GM06990 (cell line): ENCODE measurements around the gene KMT2C.
"Not testable (repeated sequence)": the region's sequence is repeated elsewhere in the genome, so short reads cannot be mapped to it uniquely, and the experiment has no call there.

Experiments
- DNase-seq: peaks from one replicate; pipeline ENCODE4 v3.0.0-alpha.2; 2011; ENCODE audit not compliant: insufficient read length; ENCODE audit errors: extremely low read depth
- H3K27me3 ChIP-seq: replicated peaks from 2 replicates; pipeline ENCODE4 v1.6.0; 2011; ENCODE audit warnings: low read length; ENCODE audit not compliant: control insufficient read depth, insufficient read depth
- H3K36me3 ChIP-seq: 2 replicates; pipeline ENCODE4 v1.5.1; 2011; ENCODE audit warnings: low read length; ENCODE audit not compliant: control insufficient read depth, insufficient read depth
- H3K4me3 ChIP-seq: replicated peaks from 2 replicates; pipeline ENCODE4 v1.5.1; 2011; ENCODE audit warnings: low read depth, mild to moderate bottlenecking, control low read depth, low read length
- TF ChIP-seq, protein P1 (sequence below): IDR thresholded peaks from 2 replicates; pipeline ENCODE4 v1.5.1; 2011; ENCODE audit warnings: low read length, control low read depth, mild to moderate bottlenecking, inconsistent platforms; ENCODE audit not compliant: insufficient read depth, poor library complexity, severe bottlenecking

KMT2C gene

DNA sequence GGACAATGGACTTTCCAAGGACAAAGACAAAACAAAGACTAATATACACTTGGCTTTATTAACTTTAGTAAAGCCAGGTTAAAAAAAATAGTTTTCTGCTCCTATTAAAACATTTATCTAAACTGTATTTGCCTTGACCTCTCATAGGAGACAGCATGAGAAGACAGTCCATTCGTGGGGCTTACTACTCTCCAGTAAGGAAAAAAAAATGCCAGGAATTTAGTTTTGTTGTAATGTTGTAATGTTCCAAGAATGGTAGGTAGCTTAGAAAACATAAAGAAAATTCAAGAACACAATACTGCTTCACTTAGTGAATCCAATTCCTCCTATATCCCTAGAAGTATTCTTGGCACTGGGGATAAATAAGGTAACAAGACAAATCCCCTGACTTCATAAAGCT lies 81.7 kb downstream of the KMT2C start:
- TF ChIP-seq, protein P1, sequence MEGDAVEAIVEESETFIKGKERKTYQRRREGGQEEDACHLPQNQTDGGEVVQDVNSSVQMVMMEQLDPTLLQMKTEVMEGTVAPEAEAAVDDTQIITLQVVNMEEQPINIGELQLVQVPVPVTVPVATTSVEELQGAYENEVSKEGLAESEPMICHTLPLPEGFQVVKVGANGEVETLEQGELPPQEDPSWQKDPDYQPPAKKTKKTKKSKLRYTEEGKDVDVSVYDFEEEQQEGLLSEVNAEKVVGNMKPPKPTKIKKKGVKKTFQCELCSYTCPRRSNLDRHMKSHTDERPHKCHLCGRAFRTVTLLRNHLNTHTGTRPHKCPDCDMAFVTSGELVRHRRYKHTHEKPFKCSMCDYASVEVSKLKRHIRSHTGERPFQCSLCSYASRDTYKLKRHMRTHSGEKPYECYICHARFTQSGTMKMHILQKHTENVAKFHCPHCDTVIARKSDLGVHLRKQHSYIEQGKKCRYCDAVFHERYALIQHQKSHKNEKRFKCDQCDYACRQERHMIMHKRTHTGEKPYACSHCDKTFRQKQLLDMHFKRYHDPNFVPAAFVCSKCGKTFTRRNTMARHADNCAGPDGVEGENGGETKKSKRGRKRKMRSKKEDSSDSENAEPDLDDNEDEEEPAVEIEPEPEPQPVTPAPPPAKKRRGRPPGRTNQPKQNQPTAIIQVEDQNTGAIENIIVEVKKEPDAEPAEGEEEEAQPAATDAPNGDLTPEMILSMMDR: no peak
- no peak for DNase-seq
- peaks cover 2% of the 10 kb centered on the region; the same call in 1 of the 2 replicates for H3K36me3 ChIP-seq

DNA sequence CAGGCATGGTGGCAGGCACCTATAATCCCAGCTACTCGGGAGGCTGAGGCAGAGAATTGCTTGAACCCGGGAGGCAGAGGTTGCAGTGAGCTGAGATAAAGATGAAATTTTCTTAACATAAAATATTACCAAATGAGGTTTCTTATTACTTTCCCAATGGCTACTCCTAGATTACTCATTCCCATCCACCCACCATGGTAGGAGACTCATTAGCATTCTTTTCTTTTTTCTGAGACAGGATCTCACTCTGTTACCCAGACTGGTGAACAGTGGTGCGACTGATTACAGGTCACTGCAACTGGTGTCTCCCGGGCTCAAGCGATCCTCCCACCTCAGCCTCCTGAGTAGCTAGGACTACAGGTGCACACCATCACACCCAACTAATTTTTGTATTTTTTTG lies 82.5 kb downstream of the KMT2C start:
- not testable (repeated sequence) for DNase-seq, H3K27me3 ChIP-seq, H3K4me3 ChIP-seq, H3K36me3 ChIP-seq

More for the DNA sequence above, 81.7 kb downstream of the KMT2C start:
- H3K27me3 ChIP-seq: no peaks in the 10 kb centered on the region
- no peak overlapping the region for H3K4me3 ChIP-seq

DNA sequence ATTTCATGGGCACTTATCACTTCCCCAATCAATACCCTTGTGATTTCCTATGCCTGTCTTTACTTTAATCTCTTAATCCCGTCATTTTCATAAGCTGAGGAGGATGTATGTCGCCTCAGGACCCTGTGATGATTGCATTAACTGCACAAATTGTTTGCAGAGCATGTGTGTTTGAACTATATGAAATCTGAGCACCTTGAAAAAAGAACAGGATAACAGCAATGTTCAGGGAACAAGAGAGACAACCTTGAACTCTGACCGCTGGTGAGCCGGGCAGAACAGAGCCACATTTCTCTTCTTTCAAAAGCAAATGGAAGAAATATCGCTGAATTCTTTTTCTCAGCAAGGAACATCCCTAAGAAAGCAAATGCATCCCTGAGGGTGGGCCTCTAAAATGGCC lies 84.1 kb downstream of the KMT2C start:
- H3K27me3 ChIP-seq, H3K4me3 ChIP-seq, H3K36me3 ChIP-seq, DNase-seq: not testable (repeated sequence)

DNA sequence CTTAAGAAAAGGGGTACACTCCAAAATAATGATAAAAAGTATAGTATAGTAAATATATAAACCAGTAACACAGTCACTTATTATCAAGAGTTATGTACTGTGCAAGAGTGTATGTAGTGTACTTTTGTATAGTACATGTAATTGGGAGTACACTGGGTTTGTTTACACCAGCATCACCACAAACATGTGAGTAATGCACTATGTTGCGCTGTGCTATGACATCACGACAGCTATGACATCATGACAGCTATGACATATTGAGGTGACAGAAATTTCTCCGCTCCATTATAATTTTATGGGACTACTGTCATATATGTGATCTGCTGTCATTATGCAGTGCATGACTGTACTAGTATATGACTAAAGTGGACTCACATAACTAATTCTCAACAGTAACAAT lies 84.6 kb downstream of the KMT2C start:
- TF ChIP-seq, protein P1: no peak
- no peak for DNase-seq
- Histone ChIP-seq H3K27me3 (no peaks in the 10 kb centered on the region), H3K4me3 (no peak overlapping the region), H3K36me3 (peaks cover 2% of the 10 kb centered on the region; the same call in 1 of the 2 replicates)

DNA sequence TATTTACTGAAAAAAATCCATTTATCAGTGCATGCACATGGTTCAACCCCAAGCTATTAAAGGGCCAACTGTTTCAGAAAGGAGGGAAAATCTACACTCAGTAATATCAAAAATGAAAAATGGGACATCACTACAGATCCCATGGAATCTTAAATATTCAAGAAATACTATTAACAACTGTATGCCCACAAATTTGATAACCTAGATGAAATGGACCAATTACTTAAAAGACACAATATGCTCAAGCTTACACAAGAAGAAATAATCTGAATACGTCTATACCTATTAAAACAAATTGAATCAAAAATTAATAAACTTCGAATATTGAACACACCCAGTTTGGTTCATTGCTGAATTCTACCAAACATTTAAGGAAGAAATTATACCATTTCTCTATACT lies 87.9 kb downstream of the KMT2C start:
- Histone ChIP-seq H3K4me3 (no peak overlapping the region), H3K27me3 (no peaks in the 10 kb centered on the region), H3K36me3 (no peaks in the 10 kb centered on the region; the same call in 1 of the 2 replicates)
- no peak for DNase-seq
- TF ChIP-seq, protein P1: no peak

DNA sequence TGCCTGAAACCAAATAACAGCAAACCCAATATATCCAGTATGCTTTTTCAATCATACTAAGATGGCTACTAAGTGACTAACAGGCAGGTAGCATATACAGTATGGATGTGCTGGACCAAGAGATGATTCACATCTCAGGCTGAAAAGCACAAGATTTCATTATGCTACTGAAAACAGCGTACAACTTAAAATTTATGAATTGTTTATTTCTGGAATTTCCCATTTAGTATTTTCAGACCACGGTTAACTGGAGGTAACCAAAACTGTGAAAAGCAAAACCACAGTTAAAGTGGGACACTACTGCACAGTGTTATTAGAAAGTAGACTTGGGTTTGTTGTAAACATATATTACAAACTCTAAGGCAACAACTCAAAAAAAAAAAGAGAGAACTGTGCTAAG lies 91.5 kb downstream of the KMT2C start:
- no peak overlapping the region for H3K4me3 ChIP-seq
- H3K27me3 ChIP-seq: no peaks in the 10 kb centered on the region
- TF ChIP-seq, protein P1: no peak
- no peaks in the 10 kb centered on the region; the same call in 1 of the 2 replicates for H3K36me3 ChIP-seq
- no peak for DNase-seq

DNA sequence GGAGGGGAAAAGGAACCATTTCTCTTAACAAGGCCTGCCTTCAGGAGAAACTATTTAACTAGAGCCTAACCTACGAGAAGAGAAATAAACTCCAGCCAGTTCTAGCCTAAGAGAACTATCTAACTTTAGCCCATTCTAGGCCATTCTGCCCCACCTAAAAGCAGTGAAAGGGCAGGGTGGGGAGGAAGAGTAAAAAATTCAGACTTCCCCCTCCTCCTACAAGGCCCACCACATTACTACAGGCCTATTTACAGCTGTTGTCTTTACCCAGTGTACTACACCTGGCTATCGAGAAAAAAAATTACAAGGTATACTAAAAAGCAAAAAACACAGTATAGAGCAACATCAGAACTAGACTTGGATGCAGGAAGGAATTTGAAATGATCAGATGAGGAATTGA lies 93.0 kb downstream of the KMT2C start:
- DNase-seq: no peak
- TF ChIP-seq, protein P1: no peak
- Histone ChIP-seq H3K4me3 (no peak overlapping the region), H3K27me3 (no peaks in the 10 kb centered on the region), H3K36me3 (no peaks in the 10 kb centered on the region; the same call in 1 of the 2 replicates)
